Measurements from ENCODE around the gene TSACC.
A peak's percentile ranks its signal among the peaks of the same experiment; 100 is the strongest.
"Not testable (repeated sequence)": the region's sequence is repeated elsewhere in the genome, so short reads cannot be mapped to it uniquely, and the experiment has no call there.

Gene TSACC

DNA sequence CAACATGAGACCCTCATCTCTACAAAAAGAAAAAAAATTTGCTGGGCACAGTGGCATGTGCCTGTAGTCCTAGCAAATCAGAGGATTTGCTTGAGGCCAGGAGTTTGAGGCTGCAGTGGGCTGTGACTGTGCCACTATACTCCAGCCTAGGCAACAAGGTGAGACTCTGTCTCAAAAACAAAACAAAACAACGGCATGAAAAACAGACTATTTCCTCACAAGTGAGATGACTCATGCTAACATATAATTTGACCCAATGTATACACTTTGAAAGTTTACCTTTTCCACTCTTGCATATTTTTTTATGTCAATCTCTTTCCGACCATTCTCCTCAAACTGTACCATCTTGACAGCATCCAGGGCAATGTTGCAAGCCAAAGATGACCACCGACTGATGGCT lies 17.8 kb upstream of the TSACC start:
- H3K36me3 ChIP-seq (replicated peaks) = peaks cover 94% of the 10 kb centered on the region
- no peak for DNase-seq (ENCODE audit: low spot score in 2 of 2)
- no peak overlapping the region for H3K4me3 ChIP-seq
- H3K9me3 ChIP-seq = no peaks in the 10 kb centered on the region
- no peaks in the 10 kb centered on the region for H3K4me1 ChIP-seq
- in situ Hi-C loops (cut with MboI; ENCODE audit: low sequenced_read_pairs) = loop anchor here (10.0 kb wide), 1 partner anchor 396 kb away; no protein-coding TSS in a partner anchor
- H3K27me3 ChIP-seq (ENCODE audit: low read depth) = no peaks in the 10 kb centered on the region

DNA sequence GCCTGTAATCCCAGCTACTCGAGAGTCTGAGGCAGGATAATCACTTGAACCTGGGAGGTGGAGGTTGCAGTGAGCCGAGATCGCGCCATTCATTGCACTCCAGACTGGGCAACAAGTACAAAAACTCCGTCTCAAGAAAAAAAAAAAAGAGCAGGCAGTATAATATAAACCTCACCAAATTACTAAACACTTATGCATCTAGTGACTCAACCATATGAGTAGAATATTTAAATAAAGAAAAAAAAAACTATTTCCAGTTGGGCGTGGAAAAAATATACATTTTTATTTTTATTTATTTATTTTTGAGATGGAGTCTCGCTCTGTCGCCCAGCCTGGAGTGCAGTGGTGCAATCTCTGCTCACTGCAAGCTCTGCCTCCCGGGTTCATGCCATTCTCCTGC lies 15.1 kb upstream of the TSACC start:
- H3K4me3 ChIP-seq; DNase-seq (ENCODE audit: low spot score in 2 of 2); H3K27me3 ChIP-seq (ENCODE audit: low read depth); H3K4me1 ChIP-seq; H3K9me3 ChIP-seq: not testable (repeated sequence)
- in situ Hi-C loops (cut with MboI; ENCODE audit: low sequenced_read_pairs) = loop anchor here (10.0 kb wide), 1 partner anchor 398 kb away; no protein-coding TSS in a partner anchor
- peaks cover 83% of the 10 kb centered on the region for H3K36me3 ChIP-seq (replicated peaks)

DNA sequence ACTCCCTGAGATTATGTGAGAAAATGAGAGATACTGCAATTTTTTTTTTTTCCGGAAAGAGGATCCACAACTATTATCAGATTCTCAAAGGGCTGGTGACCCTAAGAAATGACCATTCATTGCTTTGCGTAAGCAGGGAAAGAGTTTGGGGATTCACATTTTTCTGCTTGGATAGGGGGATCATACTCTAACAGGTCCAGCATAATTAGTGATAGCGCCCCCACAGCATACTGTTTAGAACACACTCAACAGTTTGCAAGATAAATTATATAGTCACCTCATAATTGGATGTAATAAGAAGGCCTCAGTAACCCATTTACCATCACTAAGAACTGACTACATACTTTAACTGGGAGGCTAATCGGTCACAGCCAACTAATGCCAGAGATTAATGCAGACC lies 2.1 kb upstream of the TSACC start:
- Histone ChIP-seq H3K36me3 (replicated peaks) (peaks cover 55% of the 10 kb centered on the region), H3K4me1 (peaks cover 7% of the 10 kb centered on the region), H3K4me3 (peak overlapping the region; percentile 82), H3K27me3 (ENCODE audit: low read depth) (no peaks in the 10 kb centered on the region), H3K9me3 (no peaks in the 10 kb centered on the region)
- in situ Hi-C loops (cut with MboI; ENCODE audit: low sequenced_read_pairs) = no loop called here
- DNase-seq (ENCODE audit: low spot score in 2 of 2) = no peak

DNA sequence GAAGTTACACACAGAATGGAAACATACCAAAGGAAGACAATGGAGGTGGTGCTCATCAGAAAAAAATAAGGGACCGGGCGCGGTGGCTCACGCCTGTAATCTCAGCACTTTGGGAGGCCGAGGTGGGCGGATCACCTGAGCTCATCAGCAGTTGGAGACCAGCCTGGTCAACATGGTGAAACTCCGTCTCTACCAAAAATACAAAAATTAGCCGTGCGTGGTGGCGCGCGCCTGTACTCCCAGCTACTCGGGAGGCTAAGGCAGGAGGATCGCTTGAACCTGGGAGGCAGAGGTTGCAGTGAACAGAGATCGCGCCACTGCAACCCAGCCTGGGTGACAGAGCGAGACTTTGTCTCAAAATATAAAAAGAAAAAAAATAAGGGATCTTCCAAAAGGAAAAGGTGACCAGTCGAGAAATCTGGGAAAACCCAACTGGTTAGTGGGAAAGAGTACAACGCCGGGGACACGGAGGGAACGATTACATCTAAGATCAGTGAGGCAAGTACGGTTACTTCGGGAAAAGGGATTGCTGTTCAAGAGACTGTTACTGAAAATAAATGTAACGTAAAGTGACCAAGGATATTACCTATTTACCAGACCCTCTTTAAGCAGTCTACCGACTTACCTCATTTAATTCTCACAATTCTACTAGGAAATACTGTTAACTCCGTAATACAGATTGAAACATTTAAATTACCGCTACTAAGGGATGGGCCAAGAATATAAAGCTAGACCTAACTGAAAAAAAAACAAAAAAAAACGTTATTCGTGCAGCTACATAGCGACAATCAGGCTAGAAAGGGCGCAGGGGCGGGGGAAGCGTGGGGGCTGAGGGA lies 1.1 kb upstream of the TSACC start:
- no peaks in the 10 kb centered on the region for H3K27me3 ChIP-seq (ENCODE audit: low read depth)
- peaks cover 7% of the 10 kb centered on the region for H3K4me1 ChIP-seq
- in situ Hi-C loops (cut with MboI; ENCODE audit: low sequenced_read_pairs) = no loop called here
- H3K4me3 ChIP-seq = peak overlapping the region; percentile 82
- H3K36me3 ChIP-seq (replicated peaks) = peaks cover 45% of the 10 kb centered on the region
- peak in 1 of 2 experiments; percentile 34 for DNase-seq (ENCODE audit: low spot score in 2 of 2)
- H3K9me3 ChIP-seq = no peaks in the 10 kb centered on the region

DNA sequence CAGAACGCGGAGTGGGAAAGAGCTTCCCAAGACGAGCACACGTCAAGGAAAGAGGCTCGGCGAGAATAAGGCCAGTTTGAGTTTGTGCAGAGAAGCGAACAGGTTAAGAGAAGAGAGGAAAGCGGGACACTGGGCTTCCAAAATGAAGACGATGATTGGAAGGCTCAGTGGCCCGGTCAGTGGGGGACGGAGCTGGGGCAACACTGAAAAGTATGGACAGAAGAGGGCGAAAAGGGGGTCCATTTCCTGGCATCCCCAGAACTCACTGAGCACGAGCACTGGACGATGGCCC lies 492 bp upstream of the TSACC start:
- in situ Hi-C loops (cut with MboI; ENCODE audit: low sequenced_read_pairs) = no loop called here
- peak overlapping the region; percentile 82 for H3K4me3 ChIP-seq
- peaks cover 7% of the 10 kb centered on the region for H3K4me1 ChIP-seq
- H3K36me3 ChIP-seq (replicated peaks) = peaks cover 39% of the 10 kb centered on the region
- H3K9me3 ChIP-seq = no peaks in the 10 kb centered on the region
- H3K27me3 ChIP-seq (ENCODE audit: low read depth) = no peaks in the 10 kb centered on the region
- no peak for DNase-seq (ENCODE audit: low spot score in 2 of 2)

DNA sequence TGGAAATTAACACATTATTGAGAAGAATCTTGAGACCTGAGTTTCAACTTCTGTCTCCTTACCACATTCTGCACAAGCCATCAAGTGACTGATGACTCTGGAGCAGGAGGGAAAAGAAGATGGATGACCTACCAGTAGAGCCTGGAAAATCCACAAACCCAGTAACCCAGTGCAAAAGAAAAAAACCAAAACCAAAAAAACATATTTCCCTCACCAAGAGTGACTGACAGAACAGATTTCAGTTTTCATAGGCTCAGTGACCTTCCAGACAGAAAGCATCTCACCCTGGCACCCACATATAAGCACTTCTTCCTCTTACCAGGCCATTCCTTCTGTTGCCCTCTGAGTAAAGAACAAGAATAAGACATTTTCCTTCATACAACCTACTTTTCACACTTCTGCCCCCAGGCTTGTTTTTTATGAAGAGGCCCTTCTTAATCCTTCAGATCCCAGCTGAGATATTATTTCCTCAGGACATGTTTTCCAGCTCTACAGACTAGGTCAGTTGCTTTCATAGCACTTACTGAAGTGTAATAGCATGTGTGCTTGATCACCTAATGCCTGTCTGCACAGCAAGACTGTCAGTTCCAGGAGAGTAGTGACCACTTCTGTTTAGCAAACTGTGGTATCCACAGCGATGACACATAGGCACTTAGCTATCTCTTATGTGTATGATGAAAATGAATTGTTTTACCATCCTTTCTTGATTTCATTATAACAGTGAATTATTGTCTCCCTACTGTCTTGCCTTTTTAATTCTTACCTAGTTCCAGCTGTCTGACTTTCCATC lies 4.0 kb downstream of the TSACC start:
- Histone ChIP-seq H3K9me3 (no peaks in the 10 kb centered on the region), H3K4me1 (peaks cover 6% of the 10 kb centered on the region; the same call in 1 of the 2 replicates), H3K4me3 (no peak overlapping the region), H3K36me3 (replicated peaks) (peaks cover 2% of the 10 kb centered on the region; the same call in 1 of the 2 replicates), H3K27me3 (ENCODE audit: low read depth) (peaks cover 3% of the 10 kb centered on the region; the same call in 1 of the 2 replicates)
- in situ Hi-C loops (cut with MboI; ENCODE audit: low sequenced_read_pairs) = no loop called here
- peak in 1 of 2 experiments; percentile 10 for DNase-seq (ENCODE audit: low spot score in 2 of 2)

DNA sequence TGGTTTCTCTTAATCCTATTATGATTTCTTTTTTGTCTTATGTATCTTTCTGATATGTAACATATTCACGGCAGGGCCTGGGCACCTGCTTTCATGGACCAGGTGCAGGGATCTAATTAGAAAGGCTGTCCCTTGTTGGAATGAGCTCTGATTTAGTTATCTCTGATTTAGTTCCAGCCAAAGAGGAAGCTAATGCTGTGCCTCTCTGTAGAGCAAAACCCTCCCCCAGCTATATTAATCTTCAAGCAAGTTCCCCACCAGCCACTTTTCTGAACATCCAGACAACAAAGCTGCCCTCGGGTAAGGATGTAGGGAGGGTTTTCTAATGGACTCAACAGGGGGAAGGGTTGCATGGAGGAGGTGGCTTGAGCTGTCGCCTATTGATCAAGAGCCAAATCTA lies 6.1 kb downstream of the TSACC start:
- Histone ChIP-seq H3K27me3 (ENCODE audit: low read depth) (peaks cover 3% of the 10 kb centered on the region; the same call in 1 of the 2 replicates), H3K9me3 (no peaks in the 10 kb centered on the region), H3K4me3 (no peak overlapping the region), H3K36me3 (replicated peaks) (no peaks in the 10 kb centered on the region), H3K4me1 (peaks cover 6% of the 10 kb centered on the region; the same call in 1 of the 2 replicates)
- in situ Hi-C loops (cut with MboI; ENCODE audit: low sequenced_read_pairs) = no loop called here
- no peak for DNase-seq (ENCODE audit: low spot score in 2 of 2)

DNA sequence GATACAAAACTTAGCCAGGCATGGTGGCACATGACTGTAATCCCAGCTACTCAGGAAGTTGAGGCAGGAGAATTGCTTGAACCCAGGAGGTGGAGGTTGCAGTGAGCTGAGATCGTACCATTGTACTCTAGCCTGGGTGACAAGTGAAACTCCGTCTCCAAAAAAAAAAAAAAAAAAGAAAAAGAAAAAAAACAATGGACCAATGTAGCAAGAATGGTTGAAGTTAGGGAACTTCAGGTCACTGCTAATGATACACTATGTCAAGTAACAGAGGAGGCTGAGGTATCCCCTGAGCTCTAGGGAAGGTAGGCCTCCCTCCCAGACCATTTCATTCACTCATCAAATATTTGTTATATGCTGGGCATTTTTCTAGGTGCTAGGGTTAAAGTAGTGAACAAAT lies 7.7 kb downstream of the TSACC start:
- in situ Hi-C loops (cut with MboI; ENCODE audit: low sequenced_read_pairs); H3K4me3 ChIP-seq; H3K9me3 ChIP-seq: not testable (repeated sequence)

DNA sequence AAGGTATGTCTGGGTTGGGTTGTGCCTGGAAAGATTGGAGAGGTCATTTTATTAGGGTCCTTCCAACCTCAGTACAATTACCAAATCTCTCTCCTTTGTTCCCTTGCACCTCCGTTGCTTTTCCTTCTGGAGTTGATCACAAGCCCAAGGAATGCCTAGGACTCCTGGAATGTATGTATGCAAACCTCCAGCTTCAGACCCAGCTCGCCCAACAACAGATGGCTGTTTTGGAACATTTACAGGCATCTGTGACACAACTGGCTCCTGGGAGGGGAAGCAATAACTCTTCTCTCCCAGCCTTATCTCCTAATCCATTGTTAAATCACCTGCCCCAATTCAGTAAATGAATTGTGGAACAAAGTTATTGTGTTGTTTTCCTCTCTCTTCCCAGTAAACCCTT lies 8.3 kb downstream of the TSACC start:
- in situ Hi-C loops (cut with MboI; ENCODE audit: low sequenced_read_pairs) = no loop called here
- peaks cover 6% of the 10 kb centered on the region; the same call in 1 of the 2 replicates for H3K27me3 ChIP-seq (ENCODE audit: low read depth)
- peaks cover 6% of the 10 kb centered on the region; the same call in 1 of the 2 replicates for H3K4me1 ChIP-seq
- H3K9me3 ChIP-seq = no peaks in the 10 kb centered on the region
- no peak overlapping the region for H3K4me3 ChIP-seq
- DNase-seq (ENCODE audit: low spot score in 2 of 2) = no peak
- no peaks in the 10 kb centered on the region for H3K36me3 ChIP-seq (replicated peaks)

More for the DNA sequence above, 7.7 kb downstream of the TSACC start:
- H3K4me1 ChIP-seq; H3K36me3 ChIP-seq (replicated peaks); H3K27me3 ChIP-seq (ENCODE audit: low read depth); DNase-seq (ENCODE audit: low spot score in 2 of 2): not testable (repeated sequence)

DNA sequence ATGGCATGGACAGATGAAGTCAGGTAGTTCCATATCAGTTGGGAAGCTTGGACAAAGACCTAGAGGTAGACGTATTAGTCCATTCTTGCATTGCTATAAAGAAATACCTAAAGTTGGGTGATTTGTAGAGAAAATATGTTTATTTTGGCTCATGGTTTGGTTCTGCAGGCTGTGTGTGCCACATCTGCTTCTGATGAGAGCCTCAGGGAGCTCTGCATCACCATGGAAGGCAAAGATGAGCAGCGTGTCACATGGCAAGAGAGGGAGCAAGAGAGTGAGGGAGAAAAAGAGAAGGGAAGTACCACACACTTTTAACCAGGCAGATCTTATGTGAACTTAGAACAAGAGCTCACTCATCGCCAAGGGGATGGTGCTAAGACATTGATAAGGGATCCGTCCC lies 9.0 kb downstream of the TSACC start:
- DNase-seq (ENCODE audit: low spot score in 2 of 2) = no peak
- H3K27me3 ChIP-seq (ENCODE audit: low read depth) = peaks cover 6% of the 10 kb centered on the region; the same call in 1 of the 2 replicates
- in situ Hi-C loops (cut with MboI; ENCODE audit: low sequenced_read_pairs) = no loop called here

DNA sequence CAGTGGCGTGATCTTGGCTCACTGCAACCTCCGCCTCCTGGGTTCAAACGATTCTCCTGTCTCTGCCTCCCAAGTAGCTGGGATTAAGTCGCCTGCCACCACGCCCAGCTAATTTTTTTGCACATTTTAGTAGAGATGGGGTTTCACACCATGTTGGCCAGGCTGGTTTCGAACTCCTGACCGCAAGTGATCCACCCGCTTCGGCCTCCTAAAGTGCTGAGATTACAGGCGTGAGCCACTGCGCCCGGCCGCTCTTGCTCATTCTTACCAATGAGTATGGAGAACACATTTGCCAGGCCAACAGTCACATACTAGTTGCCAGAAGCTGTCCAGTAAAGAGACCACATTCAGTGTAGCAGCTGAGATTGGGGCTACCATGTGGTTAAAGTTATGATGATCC lies 14.2 kb downstream of the TSACC start:
- H3K9me3 ChIP-seq; H3K4me1 ChIP-seq; H3K36me3 ChIP-seq (replicated peaks); H3K4me3 ChIP-seq; DNase-seq (ENCODE audit: low spot score in 2 of 2); in situ Hi-C loops (cut with MboI; ENCODE audit: low sequenced_read_pairs): not testable (repeated sequence)
- peaks cover 31% of the 10 kb centered on the region for H3K27me3 ChIP-seq (ENCODE audit: low read depth)

More for the DNA sequence above, 9.0 kb downstream of the TSACC start:
- Histone ChIP-seq H3K4me3 (no peak overlapping the region), H3K36me3 (replicated peaks) (no peaks in the 10 kb centered on the region), H3K4me1 (peaks cover 6% of the 10 kb centered on the region; the same call in 1 of the 2 replicates), H3K9me3 (no peaks in the 10 kb centered on the region)

DNA sequence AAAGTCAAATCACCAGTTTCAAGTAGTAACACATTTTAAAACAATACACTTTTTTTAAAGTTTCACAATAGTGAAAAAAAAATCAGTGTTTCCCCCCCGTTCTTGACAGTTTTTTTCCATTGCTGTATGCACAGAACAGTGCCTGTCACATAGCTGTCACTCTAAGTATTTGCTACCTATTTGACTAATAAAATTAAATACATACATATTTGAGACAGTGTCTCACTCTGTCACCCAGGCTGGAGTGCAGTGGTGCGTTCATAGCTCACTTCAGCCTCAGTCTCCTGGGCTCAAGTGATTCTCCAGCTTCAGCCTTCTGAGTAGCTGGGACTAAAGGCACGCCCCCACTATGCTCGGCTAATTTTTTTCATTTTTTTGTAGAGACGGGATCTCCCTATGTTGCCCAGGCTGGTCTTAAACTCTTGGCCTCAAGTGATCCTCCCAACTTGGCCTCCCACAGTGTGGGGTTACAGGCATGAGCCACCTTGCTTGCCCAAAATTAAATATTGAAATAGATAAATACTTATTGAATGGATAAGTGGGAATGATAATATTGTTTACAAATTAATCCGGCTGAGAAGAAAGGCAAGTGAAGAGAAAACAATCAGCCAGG lies 18.0 kb downstream of the TSACC start:
- H3K4me1 ChIP-seq = peaks cover 2% of the 10 kb centered on the region
- in situ Hi-C loops (cut with MboI; ENCODE audit: low sequenced_read_pairs) = no loop called here
- no peaks in the 10 kb centered on the region for H3K36me3 ChIP-seq (replicated peaks)
- no peak for DNase-seq (ENCODE audit: low spot score in 2 of 2)
- no peaks in the 10 kb centered on the region for H3K9me3 ChIP-seq
- H3K4me3 ChIP-seq = no peak overlapping the region
- H3K27me3 ChIP-seq (ENCODE audit: low read depth) = peaks cover 32% of the 10 kb centered on the region

DNA sequence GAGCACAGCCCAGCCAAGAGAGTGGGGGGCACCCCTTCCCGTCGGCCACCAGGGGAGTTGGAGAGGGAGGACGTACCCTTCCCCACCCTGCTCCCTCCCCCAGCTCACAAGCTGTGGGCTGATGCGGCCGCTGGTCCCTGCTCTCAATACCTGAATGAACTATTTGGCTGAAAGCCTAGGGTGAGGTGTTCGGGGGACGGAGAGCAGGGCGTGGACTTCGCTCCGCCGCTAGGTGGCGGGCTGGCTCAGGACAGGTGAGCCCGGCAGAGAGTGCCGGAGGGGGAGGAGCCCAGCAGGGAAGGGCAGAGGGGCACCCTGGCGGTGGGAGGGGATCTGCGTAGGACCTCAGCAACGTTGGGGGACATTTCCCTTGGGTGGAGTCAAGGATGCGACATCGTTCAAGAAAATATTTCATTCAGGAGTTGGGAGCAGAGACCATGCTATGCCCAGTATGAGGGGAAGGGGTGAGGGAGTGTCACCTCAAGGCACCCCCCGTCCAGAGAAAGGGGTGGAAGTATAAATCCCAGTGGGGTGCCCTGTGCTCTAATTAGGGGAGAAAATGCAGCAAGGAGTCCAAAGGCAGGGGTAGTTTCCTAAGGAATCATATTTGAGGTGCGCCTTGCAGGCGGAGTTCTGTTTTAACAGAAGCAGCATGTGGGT lies 18.7 kb downstream of the TSACC start:
- Histone ChIP-seq H3K9me3 (no peaks in the 10 kb centered on the region), H3K4me1 (peaks cover 2% of the 10 kb centered on the region), H3K36me3 (replicated peaks) (no peaks in the 10 kb centered on the region), H3K4me3 (no peak overlapping the region), H3K27me3 (ENCODE audit: low read depth) (peaks cover 32% of the 10 kb centered on the region)
- in situ Hi-C loops (cut with MboI; ENCODE audit: low sequenced_read_pairs) = no loop called here
- peak; percentile 36 to 76 for DNase-seq (ENCODE audit: low spot score in 2 of 2)

Data from HAP-1 (cell line).